Epithelial cell of esophagus (primary cell): ENCODE results near the gene CRK.
"Not testable (repeated sequence)": the region's sequence is repeated elsewhere in the genome, so short reads cannot be mapped to it uniquely, and the experiment has no call there.

ENCODE experiments used
- DNase-seq: peaks from one replicate; pipeline ENCODE4 v3.0.0; 2010; ENCODE audit warnings: low read depth
- H3K4me3 ChIP-seq: 2 replicates; pipeline ENCODE4 v1.5.1; 2011; ENCODE audit warnings: mild to moderate bottlenecking, low read length, control low read depth
- CTCF ChIP-seq: IDR thresholded peaks from 2 replicates; pipeline ENCODE4 v1.5.1; 2011; ENCODE audit warnings: low read depth, mild to moderate bottlenecking, low read length, control low read depth, inconsistent platforms; ENCODE audit not compliant: insufficient read depth; ENCODE audit errors: missing control alignments

Gene CRK

GRCh38 chr17:1379930-1380313 lies 76.1 kb downstream of the CRK start:
- H3K4me3 ChIP-seq, result no peak overlapping the region
- no peak for TF ChIP-seq CTCF
- DNase-seq, result no peak

DNA sequence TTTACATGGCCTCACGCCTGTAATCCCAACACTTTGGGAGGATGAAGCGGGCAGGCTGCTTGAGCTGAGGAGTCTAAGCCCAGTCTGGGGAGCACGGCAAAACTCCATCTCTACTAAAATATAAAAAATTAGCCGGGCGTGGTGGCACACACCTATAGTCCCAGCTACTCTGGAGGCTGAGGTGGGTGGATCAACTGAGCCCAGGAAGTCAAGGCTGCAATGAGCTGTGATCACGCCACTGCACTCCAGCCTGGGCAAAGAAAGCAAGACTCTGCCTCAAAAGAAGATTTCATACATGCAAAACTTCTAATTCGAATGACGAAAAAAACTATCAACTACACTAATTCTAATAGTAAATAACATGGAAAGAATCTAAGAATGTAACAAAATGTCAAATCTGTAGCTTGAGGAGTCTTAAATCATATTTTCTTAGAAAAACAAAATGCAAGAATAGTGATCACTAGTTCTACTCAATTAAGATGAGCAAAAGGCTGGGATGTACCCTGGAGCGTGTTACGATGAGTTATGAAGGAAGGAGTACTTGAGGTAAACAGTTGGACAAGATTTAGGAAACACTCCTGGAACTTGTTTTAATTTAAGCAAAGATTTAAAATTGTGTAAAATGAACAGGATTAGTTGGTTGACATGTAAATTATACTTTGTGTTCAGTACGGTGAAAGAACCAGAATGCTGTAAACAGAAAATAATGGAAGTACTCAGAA lies 76.7 kb downstream of the CRK start:
- no peak for DNase-seq
- no peak for TF ChIP-seq CTCF
- no peak overlapping the region for H3K4me3 ChIP-seq

DNA sequence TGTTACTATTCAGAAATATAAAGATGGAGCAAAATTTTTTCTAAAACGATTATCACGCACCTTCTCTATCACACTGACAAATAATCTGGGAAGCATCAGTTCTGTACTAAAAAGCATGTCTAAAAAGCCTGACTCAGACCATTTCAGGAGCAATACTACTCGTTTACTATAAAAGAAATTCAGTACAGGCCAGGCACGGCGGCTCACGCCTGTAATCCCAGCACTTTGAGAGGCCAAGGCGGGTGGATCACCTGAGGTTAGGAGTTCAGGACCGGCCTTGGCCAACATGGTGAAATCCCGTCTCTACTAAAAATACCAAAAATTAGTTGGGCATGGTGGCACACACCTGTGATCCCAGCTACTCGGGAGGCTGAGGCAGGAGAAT lies 77.6 kb downstream of the CRK start:
- not testable (repeated sequence) for H3K4me3 ChIP-seq, DNase-seq

GRCh38 chr17:1377334-1377733 lies 78.7 kb downstream of the CRK start:
- TF ChIP-seq CTCF, result no peak
- DNase-seq, result no peak
- H3K4me3 ChIP-seq, result no peak overlapping the region

DNA sequence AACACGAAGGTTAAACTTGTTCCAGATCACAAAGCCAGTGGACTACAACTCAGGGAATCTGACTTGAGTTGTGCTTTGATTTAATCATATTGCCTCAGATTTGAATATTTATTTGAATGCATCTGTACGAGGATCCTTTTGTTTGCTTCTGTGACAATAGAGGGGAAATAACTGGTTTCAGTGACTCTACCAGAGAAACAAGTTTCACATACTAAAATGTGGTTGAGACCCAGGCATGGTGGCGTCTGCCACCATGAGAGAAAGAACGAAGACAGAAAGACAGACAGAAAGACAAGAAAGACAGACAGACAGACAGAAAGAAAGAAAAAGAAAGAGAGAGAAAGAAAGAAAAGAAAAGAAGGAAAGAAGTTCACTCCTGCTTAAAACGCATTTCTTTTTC lies 80.0 kb downstream of the CRK start:
- no peak for DNase-seq
- no peak for TF ChIP-seq CTCF
- H3K4me3 ChIP-seq, result no peak overlapping the region

DNA sequence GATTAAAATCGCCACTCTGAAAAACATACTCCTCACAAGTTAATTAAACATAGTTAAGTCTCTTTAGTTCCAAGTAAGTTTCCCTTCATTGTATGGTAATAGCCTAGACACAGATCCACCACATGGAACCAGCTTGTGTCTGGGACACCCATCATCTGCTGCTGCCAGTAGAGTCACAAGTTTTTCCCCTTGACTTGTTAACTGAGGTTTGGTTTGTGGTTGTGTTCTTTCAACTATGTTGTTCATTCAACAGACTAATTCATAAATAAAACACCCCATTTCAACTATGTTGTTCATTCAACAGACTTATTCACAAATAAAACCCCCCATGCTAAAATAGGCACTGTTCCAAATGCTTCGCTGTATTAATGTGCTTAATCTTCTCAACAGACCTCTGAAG lies 80.4 kb downstream of the CRK start:
- no peak for DNase-seq
- no peak for TF ChIP-seq CTCF
- no peak overlapping the region for H3K4me3 ChIP-seq

DNA sequence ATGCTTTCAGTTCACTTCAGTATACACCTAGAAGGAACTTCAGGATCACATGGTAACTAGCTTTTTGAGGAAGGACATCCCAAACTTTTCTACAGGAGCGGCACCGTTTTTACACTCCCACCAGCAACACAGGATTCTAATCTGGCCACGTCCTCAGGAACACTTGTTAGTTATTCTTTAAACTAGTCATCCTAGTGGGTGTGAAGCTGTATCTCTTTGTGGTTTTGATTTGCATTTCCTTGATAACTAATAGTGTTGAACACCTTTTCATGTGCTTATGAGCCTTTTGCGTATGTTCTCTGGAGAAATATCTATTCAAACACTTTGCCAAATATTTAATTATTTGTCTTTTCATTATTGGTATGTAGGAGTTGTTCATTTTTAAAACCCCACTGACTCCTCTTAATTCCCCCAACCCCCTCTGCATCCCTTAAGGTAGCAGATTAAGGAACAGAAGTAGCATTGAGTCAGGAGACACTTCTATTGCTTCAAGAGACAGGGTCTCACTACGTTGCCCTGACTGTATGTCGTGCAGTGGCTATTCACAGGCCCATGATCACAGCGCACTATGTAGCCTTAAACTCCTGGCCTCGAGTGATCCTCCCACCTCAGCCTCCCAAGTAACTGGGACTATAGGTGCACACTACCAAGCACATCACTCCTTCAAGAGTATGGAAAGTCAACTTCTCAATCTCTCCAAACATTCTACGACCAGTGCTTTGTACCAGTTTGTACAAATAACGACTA lies 81.4 kb downstream of the CRK start:
- no peak for DNase-seq
- TF ChIP-seq CTCF, result no peak
- H3K4me3 ChIP-seq, result no peak overlapping the region
